Pulmonary artery endothelial cell (primary cell): Measurements from ENCODE around the gene TBC1D8. TPM values are rescaled to one million over a fixed set of nuclear protein-coding genes. Genes with fewer than 3 reads are reported as not detected.

ENCODE experiments used
- DNase-seq: peaks from one replicate; pipeline ENCODE4 v3.0.0-alpha.2; 2011; ENCODE audit warnings: low read depth, low spot score
- total RNA-seq: library from RNA; depleted of rRNA; stranded (reverse); fragments of >200 nt; gene quantifications from 2 replicates; pipeline ENCODE4 v1.2.3, GENCODE V29; 2014

The TBC1D8 gene
- total RNA-seq, 1 donor from 2014 or later: 52.5 TPM

GRCh38 chr2:101135412-101136296 lies 15.5 kb downstream of the TBC1D8 start:
- no peak for DNase-seq

DNA sequence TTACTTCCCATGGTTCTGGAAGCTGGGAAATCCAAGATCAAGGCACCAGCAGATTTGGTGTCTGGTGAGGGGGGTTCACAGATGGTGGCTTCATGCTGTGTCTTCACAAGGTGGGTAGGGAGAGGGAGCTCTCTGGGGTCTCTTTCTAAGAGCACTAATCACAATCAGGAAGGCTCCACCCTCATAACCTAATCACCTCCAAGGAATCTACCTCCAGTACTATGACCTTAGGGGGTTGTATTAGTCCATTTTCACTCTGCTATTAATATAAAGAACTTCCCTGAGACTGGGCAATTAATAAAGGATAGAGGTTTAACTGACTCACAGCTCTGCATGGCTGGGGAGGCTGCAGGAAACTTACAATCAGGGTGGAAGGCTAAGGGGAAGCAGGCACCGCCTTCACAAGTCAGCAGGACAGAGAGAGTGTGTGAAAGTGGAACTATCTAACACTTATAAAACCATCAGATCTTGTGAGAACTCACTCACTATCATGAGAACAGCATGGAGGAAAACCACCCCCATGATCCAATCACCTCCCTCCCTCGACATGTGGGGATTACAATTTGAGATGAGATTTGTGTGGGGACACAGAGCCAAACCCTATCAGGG lies 17.6 kb downstream of the TBC1D8 start:
- DNase-seq: no peak

DNA sequence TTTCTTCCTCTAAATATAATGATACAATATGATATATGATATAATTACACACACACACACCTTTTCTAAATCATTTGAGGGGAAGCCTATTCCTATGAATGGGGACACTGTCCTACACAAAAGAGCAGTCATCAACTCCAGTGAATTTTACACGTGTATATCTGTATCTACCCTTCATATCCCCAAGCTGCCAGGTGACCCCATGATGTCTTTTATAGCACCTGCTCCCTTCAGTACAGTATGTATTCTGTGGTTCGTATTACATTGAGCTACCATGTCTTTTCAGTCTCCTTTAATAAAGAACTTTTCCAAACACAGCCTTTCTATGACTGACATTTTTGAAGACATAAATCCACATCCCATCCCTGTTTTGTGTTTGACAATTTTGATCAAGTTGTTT lies 19.0 kb downstream of the TBC1D8 start:
- DNase-seq: no peak

DNA sequence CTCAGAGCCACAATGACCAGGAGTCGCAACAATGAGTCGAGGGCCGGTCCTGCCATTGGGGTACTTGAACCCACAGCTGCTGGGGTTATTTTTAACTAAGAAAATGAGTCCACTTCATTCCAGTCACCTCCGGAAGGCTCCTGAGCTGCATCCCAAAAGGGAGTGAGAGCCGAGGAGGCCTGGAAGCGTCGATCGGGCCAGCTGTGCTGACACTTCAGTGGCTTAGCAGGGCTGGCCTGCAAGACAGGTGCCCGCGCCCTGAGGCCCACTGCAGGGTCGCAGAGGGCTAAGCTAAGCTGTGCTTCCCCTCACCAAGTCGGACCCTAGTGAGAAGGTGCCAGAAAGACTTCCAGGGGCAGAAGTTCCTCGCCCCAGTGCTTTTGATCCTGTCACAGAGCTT lies 21.1 kb downstream of the TBC1D8 start:
- no peak for DNase-seq

- no peak for DNase-seq
Measured at GRCh38 chr2:101127319-101128056, 23.7 kb downstream of the TBC1D8 start.

- DNase-seq: no peak
Measured at GRCh38 chr2:101125808-101126207, 25.4 kb downstream of the TBC1D8 start.

- no peak for DNase-seq
Measured at GRCh38 chr2:101125374-101125773, 25.8 kb downstream of the TBC1D8 start.

DNA sequence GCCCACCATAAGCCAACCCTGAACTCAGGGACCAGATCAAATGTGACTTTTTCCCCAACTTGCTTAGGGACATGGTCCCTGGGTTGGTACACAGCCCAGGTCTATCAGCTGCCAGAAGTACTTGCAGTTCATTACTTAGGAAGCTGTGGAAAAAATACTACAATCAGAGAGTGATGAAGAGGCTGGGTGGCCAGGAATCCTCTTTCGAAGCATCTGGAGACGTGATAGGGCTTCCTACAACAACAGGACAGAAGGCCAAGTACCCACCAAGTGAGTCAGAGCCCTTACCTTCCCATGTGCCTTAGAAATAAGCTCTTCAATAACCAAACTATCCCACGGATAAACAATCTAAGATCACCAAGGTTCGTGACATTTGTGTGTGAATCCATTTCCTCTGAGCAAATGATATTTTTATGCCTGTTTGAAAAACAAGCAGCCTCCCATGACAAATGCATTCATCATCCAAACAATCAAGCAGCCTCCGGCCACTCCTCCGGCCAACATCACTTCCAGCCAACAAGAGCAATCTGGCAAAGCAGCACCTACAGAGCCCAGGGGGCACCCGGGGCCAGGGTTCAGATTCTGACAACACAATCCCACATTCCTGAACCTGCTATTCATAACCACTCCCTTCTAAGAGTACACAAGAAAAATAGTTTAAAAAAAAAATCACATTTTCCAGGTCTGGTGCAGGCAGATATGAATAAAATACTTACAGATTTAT lies 26.4 kb downstream of the TBC1D8 start:
- peak; percentile 98 for DNase-seq

DNA sequence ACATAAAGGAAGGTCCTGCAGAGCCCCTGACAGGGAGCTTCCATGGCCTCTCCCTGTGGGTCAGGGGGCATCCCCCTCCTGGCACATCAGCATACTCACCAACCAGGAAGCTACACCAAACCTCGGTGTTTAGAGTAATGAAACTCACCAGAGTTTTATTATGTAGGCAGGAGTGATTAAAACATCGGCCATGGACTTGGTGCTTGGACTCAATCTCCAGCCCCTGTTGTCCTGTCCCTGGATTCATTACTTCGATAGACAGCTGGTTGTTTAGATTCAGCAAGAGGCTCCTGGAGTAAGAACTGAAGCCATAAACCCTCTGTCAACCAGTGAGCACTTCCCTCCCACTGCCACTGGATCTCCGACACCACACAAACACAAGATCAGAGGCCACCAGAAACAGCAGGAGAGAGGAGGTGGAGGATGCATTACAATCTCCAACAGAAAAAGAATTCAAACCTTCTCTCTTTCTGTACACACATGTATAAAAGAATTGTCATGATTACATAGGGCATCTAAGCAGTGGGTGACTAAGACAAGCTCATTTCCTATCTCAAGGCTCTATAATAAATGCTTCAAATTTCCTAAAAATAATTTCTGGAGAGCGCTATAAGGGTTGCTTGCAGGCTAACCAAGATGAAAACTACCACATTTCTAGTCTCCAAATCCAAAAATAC lies 27.2 kb downstream of the TBC1D8 start:
- no peak for DNase-seq

- no peak for DNase-seq
Measured at GRCh38 chr2:101121174-101121573, 30.0 kb downstream of the TBC1D8 start.

DNA sequence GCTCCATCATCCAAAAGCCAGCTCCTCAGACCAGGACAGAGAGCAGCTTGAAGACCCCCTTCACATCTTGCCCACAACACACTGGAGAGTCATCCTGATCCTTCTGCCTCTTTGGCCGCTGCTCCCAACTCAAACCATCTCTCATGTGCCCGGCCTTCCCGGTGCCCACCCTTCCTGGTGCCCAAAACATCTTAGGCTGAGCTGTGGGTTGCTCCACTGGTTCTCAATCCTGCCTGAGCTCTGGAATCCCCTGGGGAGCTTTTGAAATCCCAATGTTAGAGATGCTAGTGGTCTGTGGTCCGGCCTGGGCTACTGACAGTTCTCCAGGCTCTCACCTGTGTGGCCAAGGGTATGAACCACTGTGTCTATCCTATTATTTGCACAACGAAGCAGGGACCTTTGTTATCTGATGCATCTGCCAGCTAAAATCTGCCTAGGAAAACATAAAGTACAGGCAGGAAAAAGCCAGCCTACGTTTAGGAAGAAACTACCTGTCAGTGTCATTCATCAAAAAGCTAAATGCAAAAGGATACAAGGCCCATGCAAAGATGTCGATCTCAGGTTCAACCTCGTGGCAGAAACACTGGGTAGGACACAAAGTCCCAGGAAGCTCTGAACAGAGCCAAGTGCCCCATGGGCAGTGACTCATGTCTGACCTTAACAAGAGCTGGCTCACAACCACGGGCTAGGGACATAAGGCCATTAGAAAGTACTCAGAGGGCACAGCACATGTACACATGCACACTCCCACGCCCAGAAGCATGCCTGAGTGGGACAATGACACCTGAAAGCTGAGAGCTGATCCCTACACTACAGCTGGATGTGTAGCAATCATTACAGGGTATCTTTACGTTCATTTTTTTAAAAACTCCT lies 30.8 kb downstream of the TBC1D8 start:
- DNase-seq: peak; percentile 63

- no peak for DNase-seq
Measured at GRCh38 chr2:101119431-101119830, 31.8 kb downstream of the TBC1D8 start.

DNA sequence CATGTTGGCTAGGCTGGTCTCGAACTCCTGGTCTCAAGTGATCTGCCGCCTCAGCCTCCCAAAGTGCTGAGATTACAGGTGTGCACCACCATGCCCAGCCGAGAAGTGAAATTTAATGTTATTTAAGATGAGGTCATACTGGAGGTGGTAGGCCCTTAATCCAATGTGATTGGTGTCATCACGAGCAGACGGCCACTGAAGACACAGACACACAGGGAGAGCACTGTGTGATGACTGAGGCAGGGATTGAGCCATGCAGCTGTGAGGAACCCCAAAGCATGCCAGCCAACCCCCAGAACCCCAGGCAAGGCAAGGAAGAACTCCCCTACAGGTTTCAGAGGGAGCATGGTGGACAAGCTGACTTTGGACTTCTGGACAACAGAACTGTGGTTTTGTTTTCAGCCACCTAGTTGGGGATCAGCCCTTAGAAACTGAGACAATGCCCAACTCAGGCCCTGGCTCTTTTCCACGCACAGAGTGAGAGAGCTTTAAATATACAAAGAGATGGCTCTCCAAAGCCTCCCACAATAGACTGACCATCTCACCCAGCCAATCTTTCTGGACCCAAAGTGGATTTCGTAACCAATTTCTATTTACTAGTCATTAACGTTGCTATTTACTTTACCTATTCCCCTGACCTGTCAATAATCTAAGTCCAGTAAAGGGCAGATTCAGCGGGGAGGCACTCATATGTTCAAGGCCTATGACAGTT lies 34.2 kb downstream of the TBC1D8 start:
- DNase-seq: no peak

DNA sequence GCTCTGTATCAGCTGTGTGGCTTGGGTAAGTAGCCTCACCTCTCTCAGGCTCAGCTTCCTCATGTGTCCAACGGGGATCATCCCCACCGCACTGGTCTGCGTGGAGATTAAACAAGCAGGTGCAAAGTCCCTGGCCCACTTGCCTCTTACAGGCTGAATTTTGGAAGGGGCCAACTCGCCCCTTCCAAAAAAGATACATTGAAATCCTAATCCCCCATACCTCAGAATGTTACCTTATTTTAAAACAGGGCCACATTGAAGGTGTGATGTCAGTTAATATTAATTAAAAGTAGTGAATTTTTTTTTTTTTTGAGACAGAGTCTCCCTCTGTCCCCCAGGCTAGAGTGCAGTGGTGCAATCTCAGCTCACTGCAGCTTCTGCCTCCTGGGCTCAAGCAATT lies 34.8 kb downstream of the TBC1D8 start:
- no peak for DNase-seq

DNA sequence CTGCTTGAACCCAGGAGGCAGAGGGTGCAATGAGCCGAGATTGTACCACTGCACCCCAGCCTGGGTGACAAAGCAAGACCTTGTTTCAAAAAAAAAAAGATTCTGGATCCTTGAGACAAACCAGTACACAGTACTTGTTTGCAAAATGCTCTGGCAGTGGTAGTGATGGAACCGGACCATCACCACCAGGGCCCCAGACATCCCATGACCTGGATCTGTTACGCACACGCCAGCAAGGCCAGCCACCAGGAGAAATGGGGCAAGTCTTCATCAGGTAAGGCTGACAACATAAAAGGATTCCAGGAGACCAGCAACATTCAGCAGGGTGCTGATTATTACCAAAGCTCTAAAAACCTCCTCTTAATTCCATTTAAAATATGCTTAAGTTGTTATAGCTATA lies 35.5 kb downstream of the TBC1D8 start:
- no peak for DNase-seq

DNA sequence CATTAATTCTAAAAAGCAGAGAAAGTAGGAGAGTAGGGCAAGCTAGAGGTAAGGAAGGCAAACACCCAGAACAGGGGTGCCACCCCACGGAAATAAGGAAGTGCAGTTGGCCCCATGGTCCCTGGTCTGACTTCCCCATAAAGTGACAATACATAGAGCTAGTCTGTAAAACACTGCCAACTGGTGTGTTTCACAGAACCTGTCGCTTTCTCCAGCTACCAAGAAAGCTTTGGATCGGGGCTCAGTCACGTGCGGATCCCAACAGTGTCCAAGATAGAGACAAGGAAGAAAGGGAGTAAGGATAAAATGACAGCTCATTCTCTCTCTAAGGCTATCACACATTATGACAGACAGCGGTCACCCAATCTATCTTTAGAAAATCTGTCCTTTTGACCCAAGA lies 36.4 kb downstream of the TBC1D8 start:
- no peak for DNase-seq

- DNase-seq: no peak
Measured at GRCh38 chr2:101114268-101114783, 36.9 kb downstream of the TBC1D8 start.

DNA sequence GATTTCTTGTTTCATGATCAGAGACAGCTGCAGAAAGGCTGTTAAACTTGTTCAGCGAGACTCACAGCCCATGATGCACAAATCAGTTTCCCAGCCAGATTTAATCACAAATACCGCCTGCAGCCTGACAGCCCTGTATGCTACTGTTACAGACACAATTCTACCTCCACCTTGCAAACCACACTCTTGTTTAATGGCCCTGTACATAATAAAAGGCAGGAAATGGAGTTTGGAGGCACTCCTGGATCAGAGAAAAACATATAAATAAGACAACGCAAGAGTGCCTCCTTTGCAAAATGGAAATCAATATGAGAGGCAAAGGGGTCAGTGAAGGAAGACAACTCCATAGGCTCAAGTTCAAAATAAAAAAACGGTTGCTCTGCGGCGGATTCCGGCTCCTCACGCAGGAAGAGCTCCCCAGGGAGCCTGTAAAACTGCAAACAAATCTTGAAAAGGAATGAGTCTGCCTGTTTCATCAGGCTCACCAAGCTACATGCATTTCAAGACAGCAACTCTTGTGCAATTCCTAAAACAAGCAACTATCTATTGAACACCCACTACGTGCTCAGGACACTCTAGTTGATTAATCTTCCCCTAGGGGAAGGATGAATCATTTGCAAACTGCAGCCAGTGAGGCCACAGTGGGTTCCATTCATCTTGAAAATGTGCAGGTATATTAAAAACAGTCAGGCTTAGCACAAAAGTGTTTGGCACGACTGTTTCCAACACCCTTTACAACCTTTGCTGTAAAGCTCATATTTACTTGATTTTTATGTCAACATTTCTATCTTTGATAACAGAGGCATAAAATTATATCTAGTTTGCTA lies 37.5 kb downstream of the TBC1D8 start:
- DNase-seq: no peak
